ENCODE data around the gene HSD11B1.
"Not testable (repeated sequence)": the region's sequence is repeated elsewhere in the genome, so short reads cannot be mapped to it uniquely, and the experiment has no call there.

Gene HSD11B1

GRCh38 chr1:209692296-209692695 lies 12.3 kb upstream of the HSD11B1 start:
- DNase-seq: no peak

DNA sequence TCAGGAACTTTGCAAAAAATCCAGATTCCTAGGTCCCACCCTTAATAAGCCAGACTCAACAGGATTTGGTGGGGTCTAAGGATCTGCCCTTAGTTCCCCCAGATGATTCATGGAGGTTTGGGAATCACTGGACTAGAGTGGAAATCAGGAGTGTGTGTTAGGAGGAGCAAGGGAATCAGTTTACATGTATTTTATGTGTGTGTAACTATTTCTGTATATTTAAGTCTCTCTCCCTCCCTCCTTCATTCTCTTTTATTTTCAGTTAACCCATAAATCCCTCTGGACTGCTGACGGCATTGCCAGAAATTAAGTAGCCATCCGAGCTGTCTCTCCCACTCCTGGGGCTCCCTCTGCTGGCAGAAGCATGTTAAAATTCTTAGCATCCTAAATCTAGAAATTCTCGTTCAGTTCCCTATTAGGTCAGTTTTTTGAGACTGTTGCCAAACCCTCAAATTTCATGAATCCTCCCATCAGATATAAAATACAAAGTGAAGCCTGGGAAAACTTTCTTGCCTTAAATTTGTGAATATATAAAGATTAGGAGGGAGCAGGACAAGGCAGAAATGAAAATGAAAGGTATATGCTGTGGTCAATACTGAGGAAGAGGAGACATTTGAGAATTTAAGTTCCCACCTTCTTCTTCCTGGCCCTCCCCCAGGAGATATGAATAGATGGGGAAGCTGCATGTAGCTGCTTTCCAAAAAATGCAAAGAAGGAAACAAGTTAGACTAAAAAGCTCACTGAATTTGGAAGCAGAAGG lies 11.7 kb upstream of the HSD11B1 start:
- peak; percentile 70 for DNase-seq

DNA sequence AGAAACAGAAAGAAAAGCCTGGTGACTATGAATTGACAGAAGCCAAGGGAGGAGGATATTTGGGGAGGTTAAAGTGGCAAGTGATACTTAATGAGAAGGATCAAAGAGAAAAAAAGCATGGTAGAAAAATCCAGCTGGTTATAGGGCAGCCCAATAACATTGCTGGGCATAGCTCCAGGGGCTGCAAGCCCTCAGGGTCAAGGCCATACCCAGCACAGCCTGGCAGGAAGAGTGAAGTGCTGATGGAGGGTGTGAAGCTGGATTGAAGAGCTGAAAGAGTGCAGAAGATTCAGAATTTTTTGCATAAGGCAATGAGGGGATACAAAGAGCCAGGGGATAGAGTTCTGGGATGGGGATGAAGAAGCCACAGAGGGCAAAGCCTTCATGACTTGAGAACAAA lies 8.0 kb upstream of the HSD11B1 start:
- no peak for DNase-seq

GRCh38 chr1:209697126-209697525 lies 7.5 kb upstream of the HSD11B1 start:
- no peak for DNase-seq

DNA sequence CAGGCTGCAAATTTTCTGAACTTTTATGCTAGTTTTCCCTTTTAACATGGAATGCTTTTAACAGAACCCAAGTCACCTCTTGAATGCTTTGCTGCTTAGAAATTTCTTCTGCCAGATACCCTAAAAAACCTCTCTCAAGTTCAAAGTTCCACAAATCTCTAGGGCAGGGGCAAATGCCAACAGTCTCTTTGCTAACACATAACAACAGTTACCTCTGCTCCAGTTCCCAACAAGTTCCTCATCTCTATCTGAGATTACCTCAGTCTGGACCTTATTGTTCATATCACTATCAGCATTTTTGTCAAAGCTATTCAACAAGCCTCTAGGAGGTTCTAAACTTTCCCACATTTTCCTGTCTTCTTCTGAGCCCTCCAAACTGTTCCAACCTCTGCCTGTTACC lies 4.0 kb upstream of the HSD11B1 start:
- not testable (repeated sequence) for DNase-seq

- no peak for DNase-seq
These were observed 1.8 kb upstream of the HSD11B1 start for GRCh38 chr1:209702832-209703231.

- no peak for DNase-seq
These were observed 677 bp upstream of the HSD11B1 start for GRCh38 chr1:209703834-209704504.

GRCh38 chr1:209705033-209705598 lies 470 bp downstream of the HSD11B1 start:
- DNase-seq: no peak

- DNase-seq: no peak
These were observed 2.0 kb downstream of the HSD11B1 start for GRCh38 chr1:209706622-209707021.

GRCh38 chr1:209707308-209707707 lies 2.7 kb downstream of the HSD11B1 start:
- no peak for DNase-seq

DNA sequence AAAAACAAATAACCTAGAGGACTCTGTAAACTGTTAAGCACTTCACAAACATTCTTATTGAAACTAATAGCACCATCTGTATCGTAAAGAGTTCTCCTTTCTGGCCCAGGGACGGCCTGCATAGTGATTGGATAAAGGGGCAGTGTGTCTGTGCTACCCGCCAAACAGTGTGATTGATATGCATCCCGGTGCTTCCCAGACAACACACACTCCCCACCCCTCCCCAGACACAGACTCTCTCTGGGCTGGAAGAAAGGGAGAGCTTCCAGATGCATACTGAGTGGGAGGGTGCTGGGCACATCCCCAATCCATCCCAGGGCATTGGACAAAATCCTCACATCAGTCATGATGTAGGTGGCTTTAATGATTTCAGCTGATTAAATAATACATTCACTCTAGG lies 3.7 kb downstream of the HSD11B1 start:
- DNase-seq: no peak

DNA sequence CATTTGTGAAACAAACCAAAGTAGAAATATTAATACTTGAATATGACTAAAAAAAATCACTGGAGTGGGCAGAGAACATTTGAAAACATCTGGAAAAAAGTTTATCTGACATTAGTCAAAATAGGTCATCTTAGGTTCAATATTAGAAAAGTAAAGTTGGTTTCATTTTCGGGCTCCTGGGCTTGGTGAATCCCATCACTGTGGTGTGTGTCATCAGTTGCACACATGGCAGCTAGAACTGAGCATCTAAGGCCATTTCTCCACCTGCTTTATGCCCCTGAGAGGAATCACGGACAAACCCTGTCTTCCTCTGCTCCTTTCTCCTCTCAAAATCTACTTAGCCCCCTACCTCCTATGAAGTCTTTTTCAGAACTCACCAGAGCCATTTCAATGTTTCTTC lies 5.4 kb downstream of the HSD11B1 start:
- no peak for DNase-seq

GRCh38 chr1:209710847-209711246 lies 6.2 kb downstream of the HSD11B1 start:
- DNase-seq: no peak

- no peak for DNase-seq
These were observed 9.7 kb downstream of the HSD11B1 start for GRCh38 chr1:209714338-209714737.

DNA sequence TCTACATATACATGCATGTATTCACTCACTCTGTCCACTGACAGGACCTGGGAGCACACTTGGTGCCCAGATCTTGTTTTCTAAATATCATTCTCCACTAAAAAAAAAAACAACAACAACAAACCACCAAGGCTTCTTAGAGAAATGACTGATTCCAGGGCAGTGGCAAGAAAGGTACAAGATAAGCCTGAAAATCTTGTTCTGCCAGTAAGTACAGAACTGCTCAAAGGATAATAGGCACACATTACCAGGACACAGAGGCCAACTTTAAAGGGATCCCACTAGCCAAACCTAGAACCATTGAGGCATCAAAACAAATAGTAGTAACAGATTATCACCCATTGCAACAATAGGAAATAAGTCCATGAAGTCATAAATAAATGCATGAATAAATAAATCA lies 10.7 kb downstream of the HSD11B1 start:
- no peak for DNase-seq

- no peak for DNase-seq
These were observed 13.2 kb downstream of the HSD11B1 start for GRCh38 chr1:209717818-209718217.

GRCh38 chr1:209720326-209720725 lies 15.7 kb downstream of the HSD11B1 start:
- no peak for DNase-seq

DNA sequence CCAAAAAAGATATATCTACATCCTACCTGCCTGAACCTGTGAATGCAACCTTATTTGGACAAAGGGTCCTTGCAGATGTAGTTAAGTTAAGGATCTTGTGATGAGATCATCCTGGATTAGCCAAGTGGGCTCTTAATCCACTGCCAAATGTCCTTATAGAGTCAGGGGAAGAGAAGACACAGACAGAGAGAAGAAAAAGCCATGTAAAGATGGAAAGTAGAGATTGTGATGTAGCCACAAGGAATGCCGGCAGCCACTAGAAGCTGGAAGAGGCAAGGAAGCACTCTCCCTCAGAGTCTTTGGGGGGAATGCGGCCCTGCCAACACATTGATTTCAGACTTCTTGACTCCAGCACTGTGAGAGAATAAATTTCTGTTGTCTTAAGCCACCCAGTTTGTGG lies 16.2 kb downstream of the HSD11B1 start:
- no peak for DNase-seq

GRCh38 chr1:209721323-209721722 lies 16.7 kb downstream of the HSD11B1 start:
- DNase-seq: no peak

DNA sequence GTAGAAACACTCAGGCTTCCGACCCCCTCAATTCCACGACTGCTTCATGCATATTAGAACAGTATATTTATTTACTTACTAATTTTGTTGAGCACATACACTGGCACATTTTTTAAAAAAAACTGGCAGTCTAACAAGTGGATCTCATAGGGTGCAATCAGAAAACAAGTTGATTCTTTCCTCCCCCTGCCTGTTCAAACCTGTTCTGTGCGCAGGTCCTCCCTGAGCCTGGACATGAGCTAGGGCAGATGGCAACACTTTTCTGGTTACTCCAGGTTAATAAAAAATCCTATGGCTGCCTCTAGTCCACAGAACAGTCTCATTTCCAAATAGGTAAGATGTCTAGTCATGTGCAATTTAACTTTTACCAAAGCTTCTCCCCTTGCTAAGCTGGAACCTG lies 18.6 kb downstream of the HSD11B1 start:
- DNase-seq: no peak

DNA sequence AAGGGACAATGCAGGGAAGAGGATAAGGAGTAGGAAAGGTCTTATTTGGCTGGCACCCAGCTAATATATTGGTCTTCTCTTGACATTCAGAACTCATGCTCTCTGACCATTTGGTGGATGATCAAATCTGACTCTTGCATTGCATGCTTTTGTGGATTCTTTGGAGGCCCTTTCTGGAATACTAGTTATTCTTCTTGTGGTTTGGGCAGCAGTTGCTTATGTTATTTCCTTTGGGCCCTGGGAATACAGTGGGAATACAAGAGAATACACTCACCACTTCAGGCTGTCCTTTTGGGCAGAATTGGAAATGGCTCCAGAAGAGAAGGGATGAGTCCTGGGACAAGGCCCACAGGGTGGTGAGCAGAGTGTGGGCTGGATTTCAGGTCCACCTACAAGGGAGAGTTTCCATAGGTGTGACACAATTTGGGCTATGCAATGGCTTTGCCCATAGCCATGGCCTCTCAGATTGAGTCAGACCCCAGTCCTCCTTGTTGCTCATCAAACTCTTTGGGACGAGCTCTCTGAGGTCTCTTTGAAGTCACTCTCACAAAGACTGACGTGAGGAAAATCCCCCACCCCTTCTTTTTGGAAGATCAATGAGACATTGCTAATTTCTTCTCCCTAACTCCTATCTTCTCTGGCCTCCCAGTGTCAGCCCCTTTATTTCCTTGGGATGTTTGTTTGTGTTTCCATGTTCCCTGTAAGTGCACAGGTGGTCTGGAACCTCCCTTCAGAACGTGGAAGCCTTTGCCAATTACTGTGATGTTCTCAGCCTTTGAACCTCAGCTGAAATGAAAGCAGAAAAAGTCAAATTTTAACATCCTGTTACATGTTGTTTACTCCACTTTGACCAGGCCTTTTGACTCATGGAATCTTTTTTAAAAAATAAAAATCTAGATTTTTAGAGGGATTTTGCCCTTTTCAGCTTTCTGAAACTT lies 19.4 kb downstream of the HSD11B1 start:
- peak; percentile 22 for DNase-seq

- DNase-seq: no peak
These were observed 22.6 kb downstream of the HSD11B1 start for GRCh38 chr1:209727286-209727685.

DNA sequence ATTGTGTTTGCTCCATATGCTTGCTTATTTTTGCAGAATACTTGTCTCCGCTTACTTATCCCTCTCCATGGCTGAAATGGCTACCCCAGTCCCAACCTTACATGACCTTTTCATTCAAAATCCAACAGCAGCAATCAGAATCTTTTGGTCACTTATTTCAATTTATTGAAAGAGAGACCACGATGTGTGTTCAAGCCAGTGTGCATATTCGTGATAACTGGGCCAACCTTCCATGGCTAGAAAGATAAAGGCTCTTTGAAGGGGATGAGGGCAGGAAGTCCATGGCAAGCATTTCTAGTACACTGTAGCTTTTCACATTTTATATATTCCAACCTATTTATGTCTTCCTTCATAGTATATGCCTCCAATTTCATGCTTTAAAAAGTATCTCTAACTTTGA lies 23.1 kb downstream of the HSD11B1 start:
- no peak for DNase-seq
